ENCODE measurements around the gene RPN2.

- TF ChIP-seq POLR2AphosphoS5 (IDR thresholded peaks at IDR 0.05; ENCODE audit: low read depth, low read length) (no peak), REST (IDR thresholded peaks at IDR 0.05; ENCODE audit: insufficient read depth in 1 of 2, low read depth in 2 of 2, low read length in 2 of 2) (no peak)
Measured at GRCh38 chr20:37223053-37223452, 43.9 kb downstream of the RPN2 start.

All from PFSK-1 (cell line).